ENCODE data around the gene FCER2. TPM values are rescaled to one million over a fixed set of nuclear protein-coding genes. Genes with fewer than 3 reads are reported as not detected.
"Not testable (repeated sequence)": the region's sequence is repeated elsewhere in the genome, so short reads cannot be mapped to it uniquely, and the experiment has no call there.

The FCER2 gene
- polyA plus RNA-seq, 3 donors = 0.22 to 0.39 (median 0.38) TPM

GRCh38 chr19:7643629-7644549 lies 58.0 kb downstream of the FCER2 start:
- 47 to 87% (median 80%) methylated on average over 10 of the region's 10 CpGs for WGBS, 3 donors
- not testable (repeated sequence) for H3K27ac ChIP-seq (ENCODE audit: low read depth, low read length)

DNA sequence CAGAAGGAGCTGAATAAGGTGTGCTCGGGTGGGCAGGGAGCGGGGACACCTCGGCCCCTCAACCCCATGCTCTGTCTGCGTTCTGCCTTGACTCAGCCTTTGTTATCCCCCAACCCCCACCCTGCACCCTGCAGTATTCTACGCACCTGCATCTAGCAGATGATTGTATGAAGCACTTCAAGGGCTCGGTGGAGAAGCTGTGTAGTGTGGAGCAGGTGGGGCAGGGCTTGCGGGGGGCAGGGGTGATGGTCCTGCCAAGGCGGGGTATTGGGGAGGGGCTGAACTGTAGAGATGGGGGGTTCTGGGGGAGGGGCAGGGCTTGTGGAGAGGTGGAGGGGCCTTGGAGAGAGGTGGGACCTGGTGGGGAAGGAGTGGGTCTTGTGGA lies 58.9 kb downstream of the FCER2 start:
- H3K27ac ChIP-seq (ENCODE audit: low read depth, low read length) = no peak overlapping the region
- WGBS, 3 donors = 94 to 97% (median 95%) methylated on average over 8 of the region's 8 CpGs

DNA sequence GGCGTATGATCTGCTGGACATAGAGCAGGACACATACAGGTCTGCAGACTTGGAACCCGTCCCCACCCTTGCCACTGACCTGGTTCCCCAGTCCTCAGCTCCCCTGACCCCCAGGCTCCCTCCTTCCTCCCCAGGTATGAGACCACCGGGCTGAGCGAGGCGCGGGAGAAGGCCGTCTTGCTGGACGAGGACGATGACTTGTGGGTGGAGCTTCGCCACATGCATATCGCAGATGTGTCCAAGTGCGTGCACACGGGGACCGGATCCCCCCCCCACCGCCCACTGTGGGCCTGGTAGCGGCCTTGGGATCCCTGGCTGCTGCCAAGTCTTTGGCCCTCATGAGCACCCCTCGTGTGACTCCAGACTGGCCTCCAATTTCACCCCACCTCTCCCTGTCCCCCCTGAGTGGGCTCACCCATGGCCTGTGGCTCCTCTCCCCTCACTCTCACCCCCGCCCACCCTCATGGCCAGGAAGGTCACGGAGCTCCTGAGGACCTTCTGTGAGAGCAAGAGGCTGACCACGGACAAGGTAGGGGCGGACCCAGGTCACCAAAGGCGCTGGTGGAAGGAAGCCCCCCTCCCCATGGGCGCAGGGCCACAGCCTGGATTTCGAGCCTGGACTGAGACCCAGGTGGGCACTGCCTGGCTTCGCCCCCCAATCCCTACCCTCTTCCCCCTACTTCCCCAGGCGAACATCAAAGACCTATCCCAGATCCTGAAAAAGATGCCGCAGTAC lies 59.5 kb downstream of the FCER2 start:
- 88 to 93% (median 92%) methylated on average over 27 of the region's 27 CpGs for whole genome bisulfite sequencing, 3 donors
- H3K27ac ChIP-seq (ENCODE audit: low read depth, low read length) = no peak overlapping the region

DNA sequence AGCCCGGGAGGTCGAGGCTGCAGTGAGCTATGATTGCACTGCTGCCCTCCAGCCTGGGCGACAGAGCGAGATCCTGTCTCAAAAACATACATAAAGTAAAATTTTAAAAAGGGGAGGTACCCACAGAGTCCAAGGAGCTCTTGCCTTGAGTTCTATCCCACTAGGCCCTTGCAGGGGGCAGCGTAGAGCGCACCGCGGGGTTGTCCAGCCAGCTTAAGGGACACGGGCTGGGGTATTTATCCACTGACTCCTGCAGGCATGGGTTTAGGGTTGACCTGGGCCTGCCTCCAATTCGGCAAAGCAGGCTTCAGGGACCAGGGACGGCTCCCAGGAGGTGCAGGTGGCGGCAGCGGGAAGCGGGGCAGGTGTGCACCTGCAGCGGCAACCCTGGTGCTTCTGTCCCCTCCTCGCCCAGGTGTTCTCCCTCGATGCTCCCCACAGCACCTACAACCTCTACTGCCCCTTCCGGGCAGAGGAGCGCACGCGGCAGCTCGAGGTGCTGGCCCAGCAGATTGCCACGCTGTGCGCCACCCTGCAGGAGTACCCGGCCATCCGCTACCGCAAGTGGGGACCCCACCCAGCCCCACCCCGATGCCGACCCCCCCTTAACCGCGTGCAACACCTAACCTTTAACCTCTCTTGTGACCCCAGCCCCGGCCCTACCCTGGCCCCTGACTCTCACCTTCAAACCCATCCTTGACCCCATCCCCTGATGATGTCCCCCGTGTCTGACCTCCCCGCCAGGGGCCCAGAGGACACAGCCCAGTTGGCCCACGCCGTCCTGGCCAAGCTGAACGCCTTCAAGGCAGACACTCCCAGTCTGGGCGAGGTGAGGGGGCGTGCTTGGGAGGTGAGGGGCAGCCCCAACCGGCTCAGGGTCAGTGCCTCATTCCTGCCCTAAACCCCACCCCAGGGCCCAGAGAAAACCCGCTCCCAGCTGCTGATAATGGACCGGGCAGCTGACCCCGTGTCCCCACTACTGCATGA lies 60.3 kb downstream of the FCER2 start:
- WGBS, 3 donors = 78 to 87% (median 86%) methylated on average over 40 to 43 of the region's 43 CpGs
- no peak overlapping the region for H3K27ac ChIP-seq (ENCODE audit: low read depth, low read length)

DNA sequence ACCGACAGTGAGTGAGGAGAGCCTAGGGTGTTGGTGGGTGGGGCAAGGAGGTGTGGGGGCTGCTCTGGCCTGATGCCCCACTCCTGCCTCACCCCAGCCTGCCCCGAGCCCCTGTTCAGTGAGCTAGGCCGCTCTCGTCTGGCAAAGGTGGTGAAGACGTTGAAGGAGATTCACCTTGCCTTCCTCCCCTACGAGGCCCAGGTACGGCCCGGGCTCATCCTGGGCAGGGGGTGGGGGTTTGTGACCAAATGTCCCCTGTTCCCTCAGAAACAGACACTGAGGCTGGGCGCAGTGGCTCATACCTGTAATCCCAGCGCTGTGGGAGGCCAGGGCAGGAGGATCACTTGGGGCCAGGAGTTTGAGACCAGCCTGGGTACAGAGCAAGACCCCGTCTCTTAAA lies 61.1 kb downstream of the FCER2 start:
- WGBS, 3 donors = 92 to 93% (median 92%) methylated on average over 11 of the region's 11 CpGs

GRCh38 chr19:7639863-7640348 lies 62.0 kb downstream of the FCER2 start:
- H3K27ac ChIP-seq (ENCODE audit: low read depth, low read length) = no peak overlapping the region
- 96 to 98% (median 98%) methylated on average over 13 of the region's 13 CpGs for WGBS, 3 donors

More for the DNA sequence above, 61.1 kb downstream of the FCER2 start:
- no peak overlapping the region for H3K27ac ChIP-seq (ENCODE audit: low read depth, low read length)

- 72 to 73% (median 73%) methylated on average over 12 of the region's 12 CpGs for WGBS, 3 donors
- H3K27ac ChIP-seq (ENCODE audit: low read depth, low read length) = no peak overlapping the region
Measured at GRCh38 chr19:7638802-7639465, 63.0 kb downstream of the FCER2 start.

Other genes starting within 250 kb of the FCER2 start
- 1 to 10 TPM; 4.0 to 7.8 (median 7.0) TPM for gene PEX11G, start 213.1 kb downstream of the FCER2 start, polyA plus RNA-seq
- 10 to 100 TPM; 21.4 to 62.9 (median 49.1) TPM for gene ZNF358, start 186.0 kb downstream of the FCER2 start, polyA plus RNA-seq
- gene MCOLN1, start 179.5 kb downstream of the FCER2 start, polyA plus RNA-seq = 10 to 100 TPM; 12.1 to 38.2 (median 34.3) TPM
- 10 to 100 TPM; 18.0 to 31.3 (median 30.7) TPM for gene PNPLA6, start 166.4 kb downstream of the FCER2 start, polyA plus RNA-seq
- gene CAMSAP3, start 106.3 kb downstream of the FCER2 start, polyA plus RNA-seq = 10 to 100 TPM in 1 of 3 donors, 1 to 10 TPM in 1, under 1 TPM in 1; 0.11 to 23.1 (median 2.2) TPM
- 10 to 100 TPM; 23.3 to 33.7 (median 29.4) TPM for gene XAB2, start 72.6 kb downstream of the FCER2 start, polyA plus RNA-seq
- 100 to 1,000 TPM in 1 of 3 donors, 10 to 100 TPM in 2; 39.6 to 101 (median 62.3) TPM for gene PET100, start 72.3 kb downstream of the FCER2 start, polyA plus RNA-seq
- gene PCP2, start 68.4 kb downstream of the FCER2 start, polyA plus RNA-seq = 1 to 10 TPM in 1 of 3 donors, under 1 TPM in 1, not detected in 1; 0.10 to 3.7 TPM
- 100 to 1,000 TPM in 1 of 3 donors, 10 to 100 TPM in 2; 43.6 to 114 (median 83.1) TPM for gene STXBP2, start 65.0 kb downstream of the FCER2 start, polyA plus RNA-seq
- gene RETN, start 33.1 kb downstream of the FCER2 start, polyA plus RNA-seq = 10 to 100 TPM in 2 of 3 donors, 1 to 10 TPM in 1; 5.0 to 20.0 (median 15.1) TPM
- gene MCEMP1, start 25.0 kb downstream of the FCER2 start, polyA plus RNA-seq = 10 to 100 TPM in 2 of 3 donors, under 1 TPM in 1; 0.76 to 36.0 (median 20.8) TPM
- 100 to 1,000 TPM in 1 of 3 donors, 10 to 100 TPM in 2; 58.0 to 146 (median 75.1) TPM for gene TRAPPC5, start 21.3 kb downstream of the FCER2 start, polyA plus RNA-seq
- 10 to 100 TPM in 1 of 3 donors, 1 to 10 TPM in 2; 2.7 to 21.5 (median 7.2) TPM for gene CLEC4G, start 30.0 kb upstream of the FCER2 start, polyA plus RNA-seq
- 10 to 100 TPM in 2 of 3 donors, 1 to 10 TPM in 1; 1.3 to 12.8 (median 12.7) TPM for gene CD209, start 45.4 kb upstream of the FCER2 start, polyA plus RNA-seq
- 1 to 10 TPM in 1 of 3 donors, under 1 TPM in 1, not detected in 1; 0.16 to 3.7 TPM for gene CLEC4M, start 61.1 kb upstream of the FCER2 start, polyA plus RNA-seq
- gene EVI5L, start 128.1 kb upstream of the FCER2 start, polyA plus RNA-seq = 10 to 100 TPM in 1 of 3 donors, 1 to 10 TPM in 2; 3.9 to 10.2 (median 8.4) TPM
- gene PRR36, start 172.3 kb upstream of the FCER2 start, polyA plus RNA-seq = under 1 TPM in 2 of 3 donors, not detected in 1; 0.04 to 0.78 TPM
- gene LRRC8E, start 186.4 kb upstream of the FCER2 start, polyA plus RNA-seq = 1 to 10 TPM in 1 of 3 donors, under 1 TPM in 2; 0.22 to 4.1 (median 0.61) TPM
- gene MAP2K7, start 201.7 kb upstream of the FCER2 start, polyA plus RNA-seq = 10 to 100 TPM; 15.3 to 33.0 (median 20.4) TPM
- gene TGFBR3L, start 212.7 kb upstream of the FCER2 start, polyA plus RNA-seq = 1 to 10 TPM in 1 of 3 donors, under 1 TPM in 1, not detected in 1; 0.07 to 1.0 TPM
- 10 to 100 TPM; 13.3 to 21.0 (median 15.7) TPM for gene SNAPC2, start 218.2 kb upstream of the FCER2 start, polyA plus RNA-seq
- gene CTXN1, start 224.0 kb upstream of the FCER2 start, polyA plus RNA-seq = 1 to 10 TPM in 1 of 3 donors, under 1 TPM in 2; 0.36 to 1.3 (median 0.86) TPM
- 10 to 100 TPM; 32.2 to 58.1 (median 54.9) TPM for gene TIMM44, start 241.5 kb upstream of the FCER2 start, polyA plus RNA-seq